Measurements from ENCODE around the gene CYP1A1.

Gene CYP1A1

DNA sequence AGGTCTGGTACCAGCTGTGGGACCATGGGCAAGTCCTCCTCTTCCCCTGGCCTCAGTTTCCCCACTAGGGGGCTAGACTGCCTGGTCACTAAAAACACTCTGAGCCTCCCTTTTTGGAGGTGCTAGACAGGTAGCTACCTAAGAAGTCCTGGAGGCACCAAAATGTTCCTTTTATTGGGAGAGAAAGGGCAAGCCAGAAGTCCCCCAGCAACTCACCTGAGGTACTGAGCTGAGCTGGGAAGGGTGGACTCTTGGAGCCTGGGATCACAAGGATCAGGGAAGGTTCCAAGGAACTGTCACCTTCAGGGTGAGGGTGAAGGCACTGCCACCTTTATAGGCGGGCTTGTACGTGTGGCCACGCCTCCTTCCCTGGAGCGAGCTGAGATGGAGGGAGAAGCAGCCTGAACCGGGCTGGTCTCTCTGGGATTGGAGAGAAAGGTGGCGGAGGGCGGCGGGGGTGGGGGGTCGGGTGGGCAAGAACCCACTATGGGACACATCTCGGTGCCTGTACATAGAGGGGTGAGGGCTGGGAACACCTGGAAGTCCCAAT is at the start of gene CYP1A1:
CYP1A1 (minus strand) TSS at position 304 of the 550 bp plus-strand sequence. CDS start 2,431 bp downstream, outside the sequence.
- DNase-seq (ENCODE audit: low spot score): peak; percentile 27
- CTCF ChIA-PET: interaction anchor here (0.6 to 2.0 kb wide), 3 partner anchors 43 to 467 kb away, joined by 4 to 11 read pairs (median 4); no protein-coding TSS in a partner anchor
- POLR2A ChIA-PET (ENCODE audit: low non-redundant PET): no interaction called here
- TF ChIP-seq CTCF (conservative IDR thresholded peaks at IDR 0.05; ENCODE audit: low read depth): no peak
- peak within 1 kb of the TSS; percentile 57 for H3K27ac ChIP-seq

- H3K27ac ChIP-seq: peak overlapping the region; percentile 33
- CTCF ChIA-PET: interaction anchor here (0.6 to 7.1 kb wide), 3 partner anchors 16 to 176 kb away, joined by 3 to 38 read pairs (median 3); no protein-coding TSS in a partner anchor
- no peak for DNase-seq (ENCODE audit: low spot score)
- POLR2A ChIA-PET (ENCODE audit: low non-redundant PET): no interaction called here
- TF ChIP-seq CTCF (conservative IDR thresholded peaks at IDR 0.05; ENCODE audit: low read depth): no peak
Observed at GRCh38 chr15:74773731-74774252, 48.5 kb upstream of the CYP1A1 start.

DNA sequence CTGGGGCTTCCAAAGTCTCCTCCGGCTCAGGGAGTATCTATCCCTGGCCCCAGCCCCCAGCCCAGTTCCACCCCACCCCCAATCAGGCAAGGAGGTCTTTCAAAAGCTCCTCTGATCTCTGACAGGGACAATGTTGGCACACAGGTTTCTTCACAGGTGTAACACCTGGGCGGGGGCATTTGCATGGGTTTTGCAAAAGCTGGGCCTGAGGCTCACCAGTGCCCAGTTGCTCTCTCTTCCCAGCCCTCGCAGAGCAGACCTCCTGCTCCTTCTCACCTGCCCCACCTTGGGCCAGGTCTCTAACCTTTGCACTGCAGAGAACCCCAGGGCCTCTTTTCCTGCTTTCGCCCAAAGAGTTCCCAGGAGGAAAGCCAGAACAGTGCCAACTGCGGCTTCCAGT is 48.0 kb upstream of the CYP1A1 start:
- POLR2A ChIA-PET (ENCODE audit: low non-redundant PET): no interaction called here
- no peak for TF ChIP-seq CTCF (conservative IDR thresholded peaks at IDR 0.05; ENCODE audit: low read depth)
- CTCF ChIA-PET: interaction anchor here (0.6 to 7.1 kb wide), 4 partner anchors 8 to 176 kb away, joined by 3 to 38 read pairs (median 3); no protein-coding TSS in a partner anchor
- H3K27ac ChIP-seq: peak overlapping the region; percentile 33
- no peak for DNase-seq (ENCODE audit: low spot score)

DNA sequence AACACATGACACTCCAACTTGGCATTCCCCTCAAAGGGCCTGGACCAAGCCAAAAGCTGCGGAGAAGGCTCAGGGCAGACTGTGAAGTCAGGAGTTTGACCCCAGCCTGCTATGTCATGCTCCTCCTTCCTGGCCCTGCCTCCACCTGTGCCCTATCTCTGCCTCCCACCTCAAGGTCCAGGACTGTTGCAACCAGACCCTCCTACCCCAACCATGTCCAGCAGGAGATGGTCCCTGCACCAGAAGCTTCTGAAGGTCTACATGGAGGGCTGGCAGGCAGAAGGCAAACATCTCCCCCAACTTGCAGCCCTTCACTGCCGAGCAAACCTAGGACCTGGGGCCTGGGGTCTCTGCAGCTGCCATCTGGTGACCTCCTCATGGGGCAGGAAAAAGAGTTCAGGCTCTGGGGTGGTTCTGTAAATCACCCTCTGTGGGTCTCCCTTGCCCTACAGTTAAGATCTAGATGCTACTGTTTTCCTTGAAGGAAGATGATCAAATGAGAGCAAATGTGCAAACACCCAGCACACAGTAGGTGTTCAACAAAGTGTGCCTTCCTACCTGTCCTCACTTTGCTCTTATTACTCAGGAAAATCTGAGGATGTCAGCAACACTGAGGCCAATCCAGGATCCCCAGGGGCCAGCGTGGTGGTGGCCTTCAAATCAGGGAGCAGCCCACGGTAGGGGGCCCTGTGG is 45.0 kb upstream of the CYP1A1 start:
- ChIA-PET POLR2A (ENCODE audit: low non-redundant PET) (no interaction called here), CTCF (interaction anchor here (0.5 to 7.1 kb wide), 41 partner anchors 11 to 896 kb away, joined by 3 to 258 read pairs (median 5); partner anchors contain the start of genes CPLX3, CSK, CYP1A2 and EDC3)
- no peak for TF ChIP-seq CTCF (conservative IDR thresholded peaks at IDR 0.05; ENCODE audit: low read depth)
- H3K27ac ChIP-seq: no peak overlapping the region; the same call in 1 of the 2 replicates
- DNase-seq (ENCODE audit: low spot score): no peak

DNA sequence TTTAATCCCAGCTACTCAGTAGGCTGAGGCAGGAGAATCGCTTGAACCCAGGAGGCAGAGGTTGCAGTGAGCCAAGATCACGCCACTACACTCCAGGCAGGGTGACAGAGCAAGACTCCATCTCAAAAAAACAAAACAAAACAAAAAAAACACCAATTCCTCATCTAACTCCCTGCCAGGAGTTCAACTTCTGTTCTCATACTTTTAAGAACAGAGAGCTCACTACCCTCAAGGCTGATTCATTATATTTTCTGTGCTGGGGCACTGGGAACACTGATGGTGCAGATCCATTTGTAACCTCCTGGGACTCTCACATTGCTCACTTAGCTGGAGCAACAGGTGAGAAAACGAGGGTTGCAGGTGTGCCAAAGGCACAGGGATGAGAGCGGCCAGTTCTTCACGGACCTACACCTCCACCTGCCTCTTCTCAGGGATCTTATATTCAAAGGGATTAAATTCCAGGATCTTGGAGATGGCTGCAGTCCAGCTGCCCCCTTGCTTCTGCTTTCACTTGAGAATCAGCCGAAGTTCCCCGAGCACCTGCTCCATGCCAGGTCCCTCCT is 44.2 kb upstream of the CYP1A1 start:
- H3K27ac ChIP-seq: no peak overlapping the region
- ChIA-PET POLR2A (ENCODE audit: low non-redundant PET) (interaction anchor here (0.7 kb wide), 1 partner anchor 145 kb away, joined by 4 read pairs; no protein-coding TSS in a partner anchor), CTCF (interaction anchor here (0.6 to 7.1 kb wide), 23 partner anchors 8 to 396 kb away, joined by 3 to 258 read pairs (median 7); partner anchors contain the start of genes CPLX3 and CYP1A1)
- no peak for TF ChIP-seq CTCF (conservative IDR thresholded peaks at IDR 0.05; ENCODE audit: low read depth)
- no peak for DNase-seq (ENCODE audit: low spot score)

- POLR2A ChIA-PET (ENCODE audit: low non-redundant PET): interaction anchor here (0.7 kb wide), 1 partner anchor 144 kb away, joined by 4 read pairs; no protein-coding TSS in a partner anchor
- TF ChIP-seq CTCF (conservative IDR thresholded peaks at IDR 0.05; ENCODE audit: low read depth): peak; percentile 90
- CTCF ChIA-PET: interaction anchor here (0.6 to 7.1 kb wide), 25 partner anchors 8 to 428 kb away, joined by 3 to 258 read pairs (median 5); partner anchors contain the start of genes CPLX3 and CYP1A1
- H3K27ac ChIP-seq: no peak overlapping the region
- peak; percentile 82 for DNase-seq (ENCODE audit: low spot score)
Observed at GRCh38 chr15:74768771-74769342, 43.5 kb upstream of the CYP1A1 start.

Data from RWPE1 (cell line).